Measurements from ENCODE around the gene TNRC6C.

DNA sequence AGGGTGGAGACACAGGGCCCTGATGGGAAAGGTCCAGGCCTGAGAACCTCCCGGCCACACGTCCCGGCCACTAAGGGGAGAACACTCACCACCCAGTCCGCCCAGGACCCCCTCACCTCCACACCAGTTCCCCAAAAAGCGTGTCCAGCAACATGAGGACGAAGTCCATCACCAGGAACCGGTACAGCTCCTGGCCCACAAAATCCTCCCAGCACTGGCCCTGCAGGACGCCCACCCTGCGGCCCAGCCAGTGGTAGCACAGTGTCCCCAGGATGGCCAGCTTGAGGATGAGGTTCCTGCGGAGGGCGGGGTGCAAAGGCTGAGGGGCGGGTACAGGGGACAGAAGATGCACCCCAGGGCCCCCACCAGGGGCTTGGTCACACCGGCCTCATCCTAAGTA, 162.0 kb downstream of the TNRC6C start:
- TF ChIP-seq, protein P1, sequence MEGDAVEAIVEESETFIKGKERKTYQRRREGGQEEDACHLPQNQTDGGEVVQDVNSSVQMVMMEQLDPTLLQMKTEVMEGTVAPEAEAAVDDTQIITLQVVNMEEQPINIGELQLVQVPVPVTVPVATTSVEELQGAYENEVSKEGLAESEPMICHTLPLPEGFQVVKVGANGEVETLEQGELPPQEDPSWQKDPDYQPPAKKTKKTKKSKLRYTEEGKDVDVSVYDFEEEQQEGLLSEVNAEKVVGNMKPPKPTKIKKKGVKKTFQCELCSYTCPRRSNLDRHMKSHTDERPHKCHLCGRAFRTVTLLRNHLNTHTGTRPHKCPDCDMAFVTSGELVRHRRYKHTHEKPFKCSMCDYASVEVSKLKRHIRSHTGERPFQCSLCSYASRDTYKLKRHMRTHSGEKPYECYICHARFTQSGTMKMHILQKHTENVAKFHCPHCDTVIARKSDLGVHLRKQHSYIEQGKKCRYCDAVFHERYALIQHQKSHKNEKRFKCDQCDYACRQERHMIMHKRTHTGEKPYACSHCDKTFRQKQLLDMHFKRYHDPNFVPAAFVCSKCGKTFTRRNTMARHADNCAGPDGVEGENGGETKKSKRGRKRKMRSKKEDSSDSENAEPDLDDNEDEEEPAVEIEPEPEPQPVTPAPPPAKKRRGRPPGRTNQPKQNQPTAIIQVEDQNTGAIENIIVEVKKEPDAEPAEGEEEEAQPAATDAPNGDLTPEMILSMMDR (IDR thresholded peaks at IDR 0.05) = no peak
- no peak for TF ChIP-seq POLR2A (IDR thresholded peaks at IDR 0.05)
